ENCODE results near the gene WFDC9. TPM values are rescaled to one million over a fixed set of nuclear protein-coding genes. Genes with fewer than 3 reads are reported as not detected.

The WFDC9 gene
- total RNA-seq = not detected in 2 replicates

DNA sequence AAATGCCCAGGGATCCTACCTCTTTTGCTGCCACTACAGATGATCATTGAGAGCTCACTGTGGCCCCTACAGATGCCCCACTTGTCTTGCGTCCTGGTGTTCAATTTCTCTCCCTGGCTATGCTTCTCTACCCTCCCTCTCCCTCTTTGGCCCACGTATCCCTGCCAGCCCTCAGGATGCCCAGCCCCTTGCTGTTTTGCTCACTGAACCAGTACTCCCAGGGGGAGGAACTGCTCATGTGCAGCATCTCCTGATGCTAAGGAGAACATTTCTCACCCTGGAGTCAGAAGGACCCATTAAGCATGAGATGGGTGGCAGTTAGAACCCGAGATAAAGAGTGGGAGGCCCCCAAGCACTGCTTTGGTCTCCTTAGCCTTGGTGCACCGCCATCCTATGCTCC lies at the start of gene WFDC9:
WFDC9 (minus strand) TSS at position 101 of the 400 bp plus-strand sequence. CDS start 21,103 bp downstream, outside the sequence.

DNA sequence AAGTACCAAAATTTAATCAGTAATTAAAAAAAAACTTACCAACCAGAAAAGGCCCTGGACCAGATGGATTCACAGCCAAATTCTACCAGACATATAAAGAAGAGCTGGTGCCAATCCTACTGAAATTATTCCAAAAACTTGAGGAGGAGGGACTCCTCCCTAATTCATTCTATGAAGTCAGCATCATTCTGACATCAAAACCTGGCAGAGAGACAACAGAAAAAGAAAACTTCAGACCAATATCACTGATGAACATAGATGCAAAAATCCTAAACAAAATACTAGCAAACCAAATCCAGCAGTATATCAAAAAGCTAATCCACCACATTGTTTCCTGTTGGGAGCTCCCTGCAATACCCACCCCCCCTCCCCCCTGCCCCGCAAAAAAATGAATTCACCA lies 39.1 kb upstream of the WFDC9 start, which contains the start of gene WFDC11:
WFDC11 (minus strand) TSS at position 101 of the 400 bp plus-strand sequence. CDS start 19,639 bp downstream, outside the sequence.

DNA sequence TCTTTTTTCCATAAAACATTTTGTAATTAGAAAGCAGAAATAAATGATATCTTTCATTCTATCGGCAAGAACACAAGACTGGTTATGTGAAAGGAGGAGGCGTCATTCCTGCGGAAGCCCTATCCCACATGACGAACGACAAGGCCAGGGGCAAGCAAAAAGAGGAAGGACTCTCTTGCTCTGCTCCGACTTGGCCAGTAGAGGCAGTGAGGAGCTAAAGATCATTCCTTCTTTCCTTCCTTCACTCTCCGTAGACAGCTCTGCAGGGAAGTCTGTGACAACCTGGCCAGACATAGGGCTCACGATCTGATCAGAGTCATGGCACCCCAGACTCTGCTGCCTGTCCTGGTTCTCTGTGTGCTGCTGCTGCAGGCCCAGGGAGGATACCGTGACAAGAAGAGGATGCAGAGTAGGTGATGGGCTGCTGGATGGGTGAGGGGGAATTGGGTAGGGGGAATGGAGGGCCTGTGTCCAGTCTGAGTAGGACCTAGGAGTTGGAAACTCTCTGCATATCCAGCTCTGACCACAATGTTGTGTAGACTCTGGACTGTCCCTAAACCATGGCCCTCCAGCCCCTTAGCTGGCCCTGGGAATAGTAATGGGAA lies 1.5 kb downstream of the WFDC9 start, which contains the start of gene WFDC10A:
WFDC10A (plus strand) TSS at position 244 of the 605 bp plus-strand sequence; CDS start at position 319, 75 bp downstream.

DNA sequence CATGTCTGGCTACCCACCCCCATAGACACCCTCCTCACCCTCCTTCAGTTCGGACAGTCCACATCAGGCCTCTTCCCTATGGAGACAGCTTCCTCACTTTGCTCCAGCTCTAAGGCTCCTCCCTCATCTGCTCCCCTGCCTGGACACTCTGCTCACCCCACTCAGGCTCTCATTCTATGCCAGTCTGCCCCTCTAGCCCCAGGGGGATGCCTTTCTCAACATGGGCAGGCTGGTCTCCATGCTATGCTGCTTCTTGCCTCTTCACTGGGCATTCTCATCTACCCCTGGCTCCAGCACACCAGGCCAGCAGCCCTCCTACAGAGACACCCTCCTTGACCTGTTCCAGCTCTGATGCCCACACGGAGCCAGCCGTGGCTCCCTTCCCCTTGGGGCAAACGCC lies 51.9 kb downstream of the WFDC9 start, which contains the start of gene WFDC8:
WFDC8 (minus strand) TSS at position 101 of the 400 bp plus-strand sequence; CDS start at position 64, 37 bp downstream.

Other genes with a start within 250 kb of the WFDC9 start
- gene DBNDD2, start 223.0 kb downstream of the WFDC9 start, total RNA-seq = 4.3 and 4.6 TPM in 2 replicates
- 16.6 and 21.5 TPM in 2 replicates for gene PIGT, start 215.1 kb downstream of the WFDC9 start, total RNA-seq
- gene WFDC2, start 161.5 kb downstream of the WFDC9 start, total RNA-seq = not detected in 2 replicates
- not detected in 2 replicates for gene SPINT3, start 115.7 kb downstream of the WFDC9 start, total RNA-seq
- not detected in 2 replicates for gene WFDC6, start 91.8 kb downstream of the WFDC9 start, total RNA-seq
- not detected in 2 replicates for gene EPPIN, start 83.9 kb downstream of the WFDC9 start, total RNA-seq
- not detected in 2 replicates for gene WFDC8, start 52.0 kb downstream of the WFDC9 start, total RNA-seq
- gene WFDC10A, start 1.5 kb downstream of the WFDC9 start, total RNA-seq = not detected in 2 replicates
- not detected in 2 replicates for gene WFDC11, start 39.0 kb upstream of the WFDC9 start, total RNA-seq
- not detected in 2 replicates for gene WFDC13, start 70.8 kb upstream of the WFDC9 start, total RNA-seq
- not detected in 2 replicates for gene WFDC10B, start 73.7 kb upstream of the WFDC9 start, total RNA-seq
- not detected in 2 replicates for gene SPINT4, start 91.1 kb upstream of the WFDC9 start, total RNA-seq
- 0.28 TPM in 1 of 2 replicates, not detected in the other for gene WFDC3, start 160.6 kb upstream of the WFDC9 start, total RNA-seq
- gene DNTTIP1, start 160.7 kb upstream of the WFDC9 start, total RNA-seq = 13.9 and 14.8 TPM in 2 replicates
- gene UBE2C, start 181.4 kb upstream of the WFDC9 start, total RNA-seq = 9.7 and 23.3 TPM in 2 replicates
- not detected in 2 replicates for gene TNNC2, start 196.0 kb upstream of the WFDC9 start, total RNA-seq
- 13.6 and 19.0 TPM in 2 replicates for gene SNX21, start 202.5 kb upstream of the WFDC9 start, total RNA-seq
- 25.8 and 34.6 TPM in 2 replicates for gene ACOT8, start 226.1 kb upstream of the WFDC9 start, total RNA-seq
- 5.8 and 7.4 TPM in 2 replicates for gene ZSWIM3, start 226.3 kb upstream of the WFDC9 start, total RNA-seq
- gene ZSWIM1, start 249.9 kb upstream of the WFDC9 start, total RNA-seq = 3.6 TPM in 2 replicates

Data from endothelial cell of coronary artery (primary cell).